Measurements from ENCODE around the gene KITLG.

The KITLG gene

DNA sequence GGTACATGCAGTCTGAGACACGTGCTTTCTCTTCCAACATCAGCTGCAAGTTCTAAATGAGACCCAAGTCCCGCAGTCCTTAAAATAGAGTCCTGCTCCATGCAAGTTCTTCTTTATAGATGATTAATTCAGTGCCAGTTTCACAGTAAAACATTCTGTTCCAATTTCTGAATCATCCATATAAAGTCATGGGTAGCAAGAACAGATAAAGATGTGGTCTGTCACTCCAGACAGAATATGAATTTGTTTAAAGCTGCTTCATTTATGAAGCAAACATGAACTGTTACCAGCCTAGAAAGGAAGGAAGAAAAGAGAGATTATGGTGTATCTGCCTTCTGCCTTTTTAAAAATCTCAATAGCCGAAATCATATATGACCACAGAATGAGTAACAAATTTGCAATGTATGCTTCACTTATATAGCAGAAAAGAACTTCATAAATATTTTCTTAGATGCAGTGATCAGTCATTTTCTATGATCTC is 83.3 kb downstream of the KITLG start:
- H3K4ac ChIP-seq (ENCODE audit: low read length), result no peak overlapping the region
- no peaks in the 10 kb centered on the region for H3K4me1 ChIP-seq (ENCODE audit: control insufficient read depth in 2 of 2, insufficient read depth in 1 of 2, low read depth in 1 of 2, low read length in 2 of 2)

DNA sequence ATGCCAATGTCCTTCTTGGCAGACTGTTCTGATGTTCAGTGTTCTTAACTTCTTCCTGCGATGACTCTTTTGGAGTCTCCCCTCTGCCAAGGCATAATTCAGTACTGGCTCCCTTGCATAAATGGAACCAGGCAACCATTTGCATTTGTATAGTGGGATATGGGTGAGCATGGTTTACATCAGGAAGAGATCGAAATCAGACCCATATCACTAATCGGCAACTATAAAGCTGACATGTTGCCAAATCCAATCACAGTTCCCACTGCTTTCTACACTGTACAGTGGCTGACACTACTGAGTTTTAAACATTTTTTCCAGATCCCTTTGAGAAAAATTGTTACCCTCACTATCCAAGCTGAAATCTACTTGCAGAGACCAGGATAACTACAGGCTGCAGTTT is 83.8 kb downstream of the KITLG start:
- Histone ChIP-seq H2AFZ (ENCODE audit: low read length) (no peak overlapping the region), H2BK15ac (ENCODE audit: low read length) (no peak overlapping the region), H3K27ac (replicated peaks; ENCODE audit: low read length) (no peak overlapping the region)

More for the DNA sequence above, 83.3 kb downstream of the KITLG start:
- H2AFZ ChIP-seq (ENCODE audit: low read length), result no peak overlapping the region
- no peak overlapping the region for H3K27ac ChIP-seq (replicated peaks; ENCODE audit: low read length)
- no peak for DNase-seq (ENCODE audit: low spot score)
- no peak overlapping the region for H2BK120ac ChIP-seq (ENCODE audit: low read depth, low read length)
- H3K4me3 ChIP-seq (ENCODE audit: low read length in 2 of 2), result no peak overlapping the region
- H3K79me1 ChIP-seq (ENCODE audit: low read depth, low read length), result no peaks in the 10 kb centered on the region
- no peak overlapping the region for H4K8ac ChIP-seq (ENCODE audit: low read depth, low read length)
- no peaks in the 10 kb centered on the region for H3K9me3 ChIP-seq (replicated peaks in 1 of 2; ENCODE audit: control insufficient read depth in 2 of 2, insufficient read depth in 1 of 2, low read depth in 1 of 2, low read length in 2 of 2)
- no peak overlapping the region for H4K91ac ChIP-seq (ENCODE audit: low read depth, low read length, poor library complexity)
- H3K18ac ChIP-seq (ENCODE audit: low read length), result no peak overlapping the region
- H3K23ac ChIP-seq (ENCODE audit: low read depth, low read length, poor library complexity), result no peak overlapping the region
- no peak overlapping the region for H3K9ac ChIP-seq (ENCODE audit: low read depth, low read length, poor library complexity)
- no peak overlapping the region for H2AK5ac ChIP-seq (ENCODE audit: low read depth, low read length)
- no peak overlapping the region for H2BK12ac ChIP-seq (ENCODE audit: low read length)
- H2BK5ac ChIP-seq (ENCODE audit: low read length), result no peak overlapping the region
- H3K4me2 ChIP-seq (ENCODE audit: insufficient read depth, low read length, poor library complexity, severe bottlenecking), result no peak overlapping the region
- no peaks in the 10 kb centered on the region for H3K27me3 ChIP-seq (ENCODE audit: control insufficient read depth in 3 of 3, insufficient read depth in 3 of 3, low read depth in 1 of 3, low read length in 3 of 3)
- peaks cover 0 to 8% of the 10 kb centered on the region in 2 donors for H3K36me3 ChIP-seq (replicated peaks in 1 of 2; ENCODE audit: control insufficient read depth in 2 of 2, insufficient read depth in 2 of 2, low read length in 2 of 2)
- H3K14ac ChIP-seq (ENCODE audit: low read length), result no peak overlapping the region
- H2BK15ac ChIP-seq (ENCODE audit: low read length), result no peak overlapping the region
- WGBS, 2 donors (ENCODE audit: extremely low coverage in 2 of 2, insufficient read length in 2 of 2, insufficient replicate concordance in 1 of 2), result no CpG with 5 or more reads among the region's 3 CpGs

DNA sequence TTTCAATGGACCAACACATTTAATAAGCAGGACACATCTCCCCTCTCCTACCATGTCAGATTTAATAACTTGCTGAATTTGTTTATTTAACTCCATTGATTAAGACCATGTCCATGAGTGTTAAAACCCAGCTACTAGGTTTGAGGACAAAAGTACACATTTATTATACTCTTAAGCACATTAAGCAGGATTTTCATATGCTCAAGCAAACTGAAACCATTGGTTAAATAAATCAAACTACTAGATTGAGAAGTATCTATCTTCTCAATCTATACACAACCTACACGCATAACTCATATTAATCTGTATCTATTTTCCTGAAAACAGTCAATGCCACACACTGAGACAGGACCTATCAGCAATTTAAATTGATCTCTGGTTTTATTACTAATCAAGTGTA is 85.2 kb downstream of the KITLG start:
- Histone ChIP-seq H3K9ac (ENCODE audit: low read depth, low read length, poor library complexity) (no peak overlapping the region), H3K4ac (ENCODE audit: low read length) (no peak overlapping the region), H3K4me3 (ENCODE audit: low read length in 2 of 2) (no peak overlapping the region), H3K9me3 (replicated peaks in 1 of 2; ENCODE audit: control insufficient read depth in 2 of 2, insufficient read depth in 1 of 2, low read depth in 1 of 2, low read length in 2 of 2) (no peaks in the 10 kb centered on the region), H3K4me2 (ENCODE audit: insufficient read depth, low read length, poor library complexity, severe bottlenecking) (no peak overlapping the region), H3K18ac (ENCODE audit: low read length) (no peak overlapping the region), H3K23ac (ENCODE audit: low read depth, low read length, poor library complexity) (no peak overlapping the region), H3K4me1 (ENCODE audit: control insufficient read depth in 2 of 2, insufficient read depth in 1 of 2, low read depth in 1 of 2, low read length in 2 of 2) (no peaks in the 10 kb centered on the region), H2BK5ac (ENCODE audit: low read length) (no peak overlapping the region), H2BK15ac (ENCODE audit: low read length) (no peak overlapping the region), H3K14ac (ENCODE audit: low read length) (no peak overlapping the region), H2AFZ (ENCODE audit: low read length) (no peak overlapping the region), H2AK5ac (ENCODE audit: low read depth, low read length) (no peak overlapping the region), H4K8ac (ENCODE audit: low read depth, low read length) (no peak overlapping the region), H4K91ac (ENCODE audit: low read depth, low read length, poor library complexity) (no peak overlapping the region), H3K36me3 (replicated peaks in 1 of 2; ENCODE audit: control insufficient read depth in 2 of 2, insufficient read depth in 2 of 2, low read length in 2 of 2) (peaks cover 0 to 8% of the 10 kb centered on the region in 2 donors), H2BK12ac (ENCODE audit: low read length) (no peak overlapping the region), H3K79me1 (ENCODE audit: low read depth, low read length) (no peaks in the 10 kb centered on the region), H3K27ac (replicated peaks; ENCODE audit: low read length) (no peak overlapping the region), H3K27me3 (ENCODE audit: control insufficient read depth in 3 of 3, insufficient read depth in 3 of 3, low read depth in 1 of 3, low read length in 3 of 3) (no peaks in the 10 kb centered on the region), H2BK120ac (ENCODE audit: low read depth, low read length) (no peak overlapping the region)
- WGBS, 2 donors (ENCODE audit: extremely low coverage in 2 of 2, insufficient read length in 2 of 2, insufficient replicate concordance in 1 of 2), result 100% methylated on average over 1 of the region's 1 CpG; no CpG with 5 or more reads in 1 of the 2 donors
- no peak for DNase-seq (ENCODE audit: low spot score)

More for the DNA sequence above, 83.8 kb downstream of the KITLG start:
- Histone ChIP-seq H3K79me1 (ENCODE audit: low read depth, low read length) (no peaks in the 10 kb centered on the region), H3K18ac (ENCODE audit: low read length) (no peak overlapping the region), H3K4me2 (ENCODE audit: insufficient read depth, low read length, poor library complexity, severe bottlenecking) (no peak overlapping the region), H3K23ac (ENCODE audit: low read depth, low read length, poor library complexity) (no peak overlapping the region), H3K27me3 (ENCODE audit: control insufficient read depth in 3 of 3, insufficient read depth in 3 of 3, low read depth in 1 of 3, low read length in 3 of 3) (no peaks in the 10 kb centered on the region), H3K14ac (ENCODE audit: low read length) (no peak overlapping the region), H3K4me3 (ENCODE audit: low read length in 2 of 2) (no peak overlapping the region), H3K36me3 (replicated peaks in 1 of 2; ENCODE audit: control insufficient read depth in 2 of 2, insufficient read depth in 2 of 2, low read length in 2 of 2) (peaks cover 0 to 8% of the 10 kb centered on the region in 2 donors), H3K9ac (ENCODE audit: low read depth, low read length, poor library complexity) (no peak overlapping the region), H2BK120ac (ENCODE audit: low read depth, low read length) (no peak overlapping the region), H3K4ac (ENCODE audit: low read length) (no peak overlapping the region), H3K9me3 (replicated peaks in 1 of 2; ENCODE audit: control insufficient read depth in 2 of 2, insufficient read depth in 1 of 2, low read depth in 1 of 2, low read length in 2 of 2) (no peaks in the 10 kb centered on the region), H2AK5ac (ENCODE audit: low read depth, low read length) (no peak overlapping the region), H4K91ac (ENCODE audit: low read depth, low read length, poor library complexity) (no peak overlapping the region), H2BK5ac (ENCODE audit: low read length) (no peak overlapping the region), H2BK12ac (ENCODE audit: low read length) (no peak overlapping the region), H4K8ac (ENCODE audit: low read depth, low read length) (no peak overlapping the region), H3K4me1 (ENCODE audit: control insufficient read depth in 2 of 2, insufficient read depth in 1 of 2, low read depth in 1 of 2, low read length in 2 of 2) (no peaks in the 10 kb centered on the region)
- no CpG with 5 or more reads among the region's 3 CpGs for WGBS, 2 donors (ENCODE audit: extremely low coverage in 2 of 2, insufficient read length in 2 of 2, insufficient replicate concordance in 1 of 2)
- DNase-seq (ENCODE audit: low spot score), result no peak

DNA sequence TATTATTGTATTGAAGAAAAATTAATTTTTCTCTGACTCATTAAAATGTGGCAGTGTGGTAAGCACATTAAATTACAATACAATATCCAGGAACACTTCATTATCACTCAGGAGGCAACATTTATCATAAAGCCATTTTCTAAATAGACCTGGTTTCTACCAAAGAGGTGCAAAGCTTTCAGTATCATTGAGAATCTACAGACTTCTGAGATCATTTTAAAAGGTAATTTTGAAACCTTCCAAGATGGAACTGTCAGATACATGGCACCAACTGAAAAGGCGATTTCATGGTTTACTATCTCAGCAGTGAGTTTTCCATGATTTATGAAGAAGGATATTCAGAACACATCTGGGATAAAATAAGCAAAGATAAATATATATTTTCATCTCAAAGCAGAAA is 85.8 kb downstream of the KITLG start:
- Histone ChIP-seq H4K8ac (ENCODE audit: low read depth, low read length) (no peak overlapping the region), H4K91ac (ENCODE audit: low read depth, low read length, poor library complexity) (no peak overlapping the region), H3K4me1 (ENCODE audit: control insufficient read depth in 2 of 2, insufficient read depth in 1 of 2, low read depth in 1 of 2, low read length in 2 of 2) (no peaks in the 10 kb centered on the region), H3K4ac (ENCODE audit: low read length) (no peak overlapping the region), H3K4me2 (ENCODE audit: insufficient read depth, low read length, poor library complexity, severe bottlenecking) (no peak overlapping the region), H3K14ac (ENCODE audit: low read length) (no peak overlapping the region), H3K18ac (ENCODE audit: low read length) (no peak overlapping the region), H3K36me3 (replicated peaks in 1 of 2; ENCODE audit: control insufficient read depth in 2 of 2, insufficient read depth in 2 of 2, low read length in 2 of 2) (peaks cover 0 to 8% of the 10 kb centered on the region in 2 donors), H2BK120ac (ENCODE audit: low read depth, low read length) (no peak overlapping the region), H3K27ac (replicated peaks; ENCODE audit: low read length) (no peak overlapping the region), H3K79me1 (ENCODE audit: low read depth, low read length) (no peaks in the 10 kb centered on the region), H3K9ac (ENCODE audit: low read depth, low read length, poor library complexity) (no peak overlapping the region), H3K4me3 (ENCODE audit: low read length in 2 of 2) (no peak overlapping the region), H2AK5ac (ENCODE audit: low read depth, low read length) (no peak overlapping the region), H3K9me3 (replicated peaks in 1 of 2; ENCODE audit: control insufficient read depth in 2 of 2, insufficient read depth in 1 of 2, low read depth in 1 of 2, low read length in 2 of 2) (no peaks in the 10 kb centered on the region), H2BK15ac (ENCODE audit: low read length) (no peak overlapping the region), H3K27me3 (ENCODE audit: control insufficient read depth in 3 of 3, insufficient read depth in 3 of 3, low read depth in 1 of 3, low read length in 3 of 3) (no peaks in the 10 kb centered on the region), H2BK12ac (ENCODE audit: low read length) (no peak overlapping the region), H2BK5ac (ENCODE audit: low read length) (no peak overlapping the region), H3K23ac (ENCODE audit: low read depth, low read length, poor library complexity) (no peak overlapping the region), H2AFZ (ENCODE audit: low read length) (no peak overlapping the region)
- no peak for DNase-seq (ENCODE audit: low spot score)
- no CpG with 5 or more reads among the region's 1 CpG for WGBS, 2 donors (ENCODE audit: extremely low coverage in 2 of 2, insufficient read length in 2 of 2, insufficient replicate concordance in 1 of 2)

Data from neuronal stem cell (in vitro differentiated cells).